Vagina (tissue), 2 donors: ENCODE data around the gene OLFM4.

Source experiments
- CTCF ChIP-seq, 3 experiments: fragments of 450-650 bp in 2 of 3; fragments of 200-600 bp in 1 of 3; sonication (generic) in 1 of 3; IDR thresholded peaks; one replicate each; pipeline ENCODE4 v1.5.1; 2017 to 2019; ENCODE audit warnings: antibody characterized with exemption in 3 of 3, mild to moderate bottlenecking in 2 of 3, moderate library complexity in 2 of 3
- POLR2A ChIP-seq, 2 donors: fragments of 450-650 bp; IDR thresholded peaks; one replicate each; pipeline ENCODE4 v1.6.1; 2017; ENCODE audit warnings: antibody characterized with exemption in 2 of 2, mild to moderate bottlenecking in 2 of 2, moderate library complexity in 2 of 2

- no peak for TF ChIP-seq CTCF (IDR thresholded peaks at IDR 0.05)
- no peak for TF ChIP-seq POLR2A (IDR thresholded peaks at IDR 0.05)
Observed at GRCh38 chr13:52978989-52979388, 49.6 kb upstream of the OLFM4 start.
